ENCODE measurements around the gene ADAM15. TPM values are rescaled to one million over a fixed set of nuclear protein-coding genes. Genes with fewer than 3 reads are reported as not detected.

Gene ADAM15
- total RNA-seq, 1 experiment from 2014 or later = 38.4 TPM

DNA sequence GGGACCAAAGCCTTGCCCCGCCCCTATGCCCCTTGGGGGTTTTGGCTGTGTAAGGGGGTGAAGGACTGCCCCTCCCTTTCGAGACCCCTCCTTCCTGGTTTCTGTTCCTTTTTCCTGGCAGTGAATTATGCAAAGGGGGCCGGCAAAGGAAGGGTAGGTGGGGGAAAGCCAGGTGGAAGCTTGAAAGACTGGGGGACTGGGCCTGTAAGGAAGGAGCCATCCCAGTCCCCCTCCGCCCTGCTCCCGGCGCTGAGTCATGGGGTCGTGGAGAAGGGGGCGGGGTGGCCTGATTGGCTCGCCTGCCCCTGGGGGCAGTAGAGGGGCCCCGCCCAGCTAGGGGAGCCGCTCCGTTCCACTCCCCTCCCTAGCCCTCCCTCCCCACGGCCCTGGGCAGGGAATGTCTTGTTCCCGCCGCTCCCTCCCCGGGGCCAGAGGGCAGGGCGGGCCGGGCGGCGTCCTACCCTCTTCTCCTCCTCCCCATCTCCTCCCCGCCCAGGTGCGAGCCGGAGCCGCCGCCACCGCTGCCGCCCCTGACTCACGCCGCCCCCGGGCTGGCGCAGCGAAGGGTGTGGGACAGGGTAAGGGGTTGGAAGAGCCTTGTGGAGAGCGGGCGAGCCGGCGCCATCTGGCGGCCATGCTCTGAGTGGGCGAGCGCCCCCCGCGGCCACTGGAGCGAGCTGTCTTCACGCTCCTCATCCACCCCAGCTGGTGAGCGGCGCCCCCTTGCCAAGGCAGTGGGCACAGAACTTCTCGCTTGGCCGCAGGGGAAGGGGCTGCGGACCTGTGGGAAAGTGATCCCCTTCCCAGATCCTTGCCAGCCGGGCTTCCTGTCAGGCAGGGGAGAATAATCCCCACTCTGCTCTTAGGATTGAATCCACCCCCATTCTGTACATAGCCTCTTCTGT, 33.8 kb upstream of the ADAM15 start (continued):
- TF ChIP-seq ZNF219 (CRISPR knock-in tag; IDR thresholded peaks at IDR 0.05; ENCODE audit: borderline replicate concordance) = no peak
- TF ChIP-seq, protein P1, sequence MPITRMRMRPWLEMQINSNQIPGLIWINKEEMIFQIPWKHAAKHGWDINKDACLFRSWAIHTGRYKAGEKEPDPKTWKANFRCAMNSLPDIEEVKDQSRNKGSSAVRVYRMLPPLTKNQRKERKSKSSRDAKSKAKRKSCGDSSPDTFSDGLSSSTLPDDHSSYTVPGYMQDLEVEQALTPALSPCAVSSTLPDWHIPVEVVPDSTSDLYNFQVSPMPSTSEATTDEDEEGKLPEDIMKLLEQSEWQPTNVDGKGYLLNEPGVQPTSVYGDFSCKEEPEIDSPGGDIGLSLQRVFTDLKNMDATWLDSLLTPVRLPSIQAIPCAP (CRISPR knock-in tag; IDR thresholded peaks at IDR 0.05) = 0 out of 2 replicates have a peak, but pooled peaks have one; percentile 23
- peak; percentile 80; the same call in 1 of the 2 replicates for TF ChIP-seq ZNF138 (CRISPR knock-in tag; conservative IDR thresholded peaks at IDR 0.05)
- TF ChIP-seq, protein P2, sequence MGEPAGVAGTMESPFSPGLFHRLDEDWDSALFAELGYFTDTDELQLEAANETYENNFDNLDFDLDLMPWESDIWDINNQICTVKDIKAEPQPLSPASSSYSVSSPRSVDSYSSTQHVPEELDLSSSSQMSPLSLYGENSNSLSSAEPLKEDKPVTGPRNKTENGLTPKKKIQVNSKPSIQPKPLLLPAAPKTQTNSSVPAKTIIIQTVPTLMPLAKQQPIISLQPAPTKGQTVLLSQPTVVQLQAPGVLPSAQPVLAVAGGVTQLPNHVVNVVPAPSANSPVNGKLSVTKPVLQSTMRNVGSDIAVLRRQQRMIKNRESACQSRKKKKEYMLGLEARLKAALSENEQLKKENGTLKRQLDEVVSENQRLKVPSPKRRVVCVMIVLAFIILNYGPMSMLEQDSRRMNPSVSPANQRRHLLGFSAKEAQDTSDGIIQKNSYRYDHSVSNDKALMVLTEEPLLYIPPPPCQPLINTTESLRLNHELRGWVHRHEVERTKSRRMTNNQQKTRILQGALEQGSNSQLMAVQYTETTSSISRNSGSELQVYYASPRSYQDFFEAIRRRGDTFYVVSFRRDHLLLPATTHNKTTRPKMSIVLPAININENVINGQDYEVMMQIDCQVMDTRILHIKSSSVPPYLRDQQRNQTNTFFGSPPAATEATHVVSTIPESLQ (CRISPR knock-in tag; IDR thresholded peaks at IDR 0.05) = no peak
- TF ChIP-seq, protein P3, sequence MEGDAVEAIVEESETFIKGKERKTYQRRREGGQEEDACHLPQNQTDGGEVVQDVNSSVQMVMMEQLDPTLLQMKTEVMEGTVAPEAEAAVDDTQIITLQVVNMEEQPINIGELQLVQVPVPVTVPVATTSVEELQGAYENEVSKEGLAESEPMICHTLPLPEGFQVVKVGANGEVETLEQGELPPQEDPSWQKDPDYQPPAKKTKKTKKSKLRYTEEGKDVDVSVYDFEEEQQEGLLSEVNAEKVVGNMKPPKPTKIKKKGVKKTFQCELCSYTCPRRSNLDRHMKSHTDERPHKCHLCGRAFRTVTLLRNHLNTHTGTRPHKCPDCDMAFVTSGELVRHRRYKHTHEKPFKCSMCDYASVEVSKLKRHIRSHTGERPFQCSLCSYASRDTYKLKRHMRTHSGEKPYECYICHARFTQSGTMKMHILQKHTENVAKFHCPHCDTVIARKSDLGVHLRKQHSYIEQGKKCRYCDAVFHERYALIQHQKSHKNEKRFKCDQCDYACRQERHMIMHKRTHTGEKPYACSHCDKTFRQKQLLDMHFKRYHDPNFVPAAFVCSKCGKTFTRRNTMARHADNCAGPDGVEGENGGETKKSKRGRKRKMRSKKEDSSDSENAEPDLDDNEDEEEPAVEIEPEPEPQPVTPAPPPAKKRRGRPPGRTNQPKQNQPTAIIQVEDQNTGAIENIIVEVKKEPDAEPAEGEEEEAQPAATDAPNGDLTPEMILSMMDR (IDR thresholded peaks at IDR 0.05) = peak; percentile 84
- TF ChIP-seq GABPB1 (CRISPR knock-in tag; IDR thresholded peaks at IDR 0.05) = peak; percentile 80
- TF ChIP-seq, protein P4, sequence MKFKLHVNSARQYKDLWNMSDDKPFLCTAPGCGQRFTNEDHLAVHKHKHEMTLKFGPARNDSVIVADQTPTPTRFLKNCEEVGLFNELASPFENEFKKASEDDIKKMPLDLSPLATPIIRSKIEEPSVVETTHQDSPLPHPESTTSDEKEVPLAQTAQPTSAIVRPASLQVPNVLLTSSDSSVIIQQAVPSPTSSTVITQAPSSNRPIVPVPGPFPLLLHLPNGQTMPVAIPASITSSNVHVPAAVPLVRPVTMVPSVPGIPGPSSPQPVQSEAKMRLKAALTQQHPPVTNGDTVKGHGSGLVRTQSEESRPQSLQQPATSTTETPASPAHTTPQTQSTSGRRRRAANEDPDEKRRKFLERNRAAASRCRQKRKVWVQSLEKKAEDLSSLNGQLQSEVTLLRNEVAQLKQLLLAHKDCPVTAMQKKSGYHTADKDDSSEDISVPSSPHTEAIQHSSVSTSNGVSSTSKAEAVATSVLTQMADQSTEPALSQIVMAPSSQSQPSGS (CRISPR knock-in tag; IDR thresholded peaks at IDR 0.05; ENCODE audit: borderline replicate concordance, low read depth) = no peak
- no peak for TF ChIP-seq ZNF396 (CRISPR knock-in tag; IDR thresholded peaks at IDR 0.05; ENCODE audit: borderline replicate concordance)
- no peak for TF ChIP-seq NR3C1 (CRISPR knock-in tag; conservative IDR thresholded peaks at IDR 0.05; ENCODE audit: low read depth)
- TF ChIP-seq ZNF263 (CRISPR knock-in tag; IDR thresholded peaks at IDR 0.05; ENCODE audit: low read depth) = 0 out of 2 replicates have a peak, but pooled peaks have one; percentile 8
- TF ChIP-seq MXD4 (CRISPR knock-in tag; IDR thresholded peaks at IDR 0.05; ENCODE audit: borderline replicate concordance) = no peak
- TF ChIP-seq, protein P5, sequence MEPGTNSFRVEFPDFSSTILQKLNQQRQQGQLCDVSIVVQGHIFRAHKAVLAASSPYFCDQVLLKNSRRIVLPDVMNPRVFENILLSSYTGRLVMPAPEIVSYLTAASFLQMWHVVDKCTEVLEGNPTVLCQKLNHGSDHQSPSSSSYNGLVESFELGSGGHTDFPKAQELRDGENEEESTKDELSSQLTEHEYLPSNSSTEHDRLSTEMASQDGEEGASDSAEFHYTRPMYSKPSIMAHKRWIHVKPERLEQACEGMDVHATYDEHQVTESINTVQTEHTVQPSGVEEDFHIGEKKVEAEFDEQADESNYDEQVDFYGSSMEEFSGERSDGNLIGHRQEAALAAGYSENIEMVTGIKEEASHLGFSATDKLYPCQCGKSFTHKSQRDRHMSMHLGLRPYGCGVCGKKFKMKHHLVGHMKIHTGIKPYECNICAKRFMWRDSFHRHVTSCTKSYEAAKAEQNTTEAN (CRISPR knock-in tag; IDR thresholded peaks at IDR 0.05) = peak; percentile 71; the same call in 1 of the 2 replicates
- peak; percentile 56 for TF ChIP-seq ZNF232 (CRISPR knock-in tag; IDR thresholded peaks at IDR 0.05)
- TF ChIP-seq JAZF1 (CRISPR knock-in tag; IDR thresholded peaks at IDR 0.05) = no peak
- no peak for TF ChIP-seq OVOL2 (CRISPR knock-in tag; IDR thresholded peaks at IDR 0.05; ENCODE audit: borderline replicate concordance)
- TF ChIP-seq, protein P6, sequence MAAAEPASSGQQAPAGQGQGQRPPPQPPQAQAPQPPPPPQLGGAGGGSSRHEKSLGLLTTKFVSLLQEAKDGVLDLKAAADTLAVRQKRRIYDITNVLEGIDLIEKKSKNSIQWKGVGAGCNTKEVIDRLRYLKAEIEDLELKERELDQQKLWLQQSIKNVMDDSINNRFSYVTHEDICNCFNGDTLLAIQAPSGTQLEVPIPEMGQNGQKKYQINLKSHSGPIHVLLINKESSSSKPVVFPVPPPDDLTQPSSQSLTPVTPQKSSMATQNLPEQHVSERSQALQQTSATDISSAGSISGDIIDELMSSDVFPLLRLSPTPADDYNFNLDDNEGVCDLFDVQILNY (CRISPR knock-in tag; IDR thresholded peaks at IDR 0.05) = peak; percentile 93
- TF ChIP-seq ETV6 (CRISPR knock-in tag; IDR thresholded peaks at IDR 0.05) = peak; percentile 97
- TF ChIP-seq, protein P7, sequence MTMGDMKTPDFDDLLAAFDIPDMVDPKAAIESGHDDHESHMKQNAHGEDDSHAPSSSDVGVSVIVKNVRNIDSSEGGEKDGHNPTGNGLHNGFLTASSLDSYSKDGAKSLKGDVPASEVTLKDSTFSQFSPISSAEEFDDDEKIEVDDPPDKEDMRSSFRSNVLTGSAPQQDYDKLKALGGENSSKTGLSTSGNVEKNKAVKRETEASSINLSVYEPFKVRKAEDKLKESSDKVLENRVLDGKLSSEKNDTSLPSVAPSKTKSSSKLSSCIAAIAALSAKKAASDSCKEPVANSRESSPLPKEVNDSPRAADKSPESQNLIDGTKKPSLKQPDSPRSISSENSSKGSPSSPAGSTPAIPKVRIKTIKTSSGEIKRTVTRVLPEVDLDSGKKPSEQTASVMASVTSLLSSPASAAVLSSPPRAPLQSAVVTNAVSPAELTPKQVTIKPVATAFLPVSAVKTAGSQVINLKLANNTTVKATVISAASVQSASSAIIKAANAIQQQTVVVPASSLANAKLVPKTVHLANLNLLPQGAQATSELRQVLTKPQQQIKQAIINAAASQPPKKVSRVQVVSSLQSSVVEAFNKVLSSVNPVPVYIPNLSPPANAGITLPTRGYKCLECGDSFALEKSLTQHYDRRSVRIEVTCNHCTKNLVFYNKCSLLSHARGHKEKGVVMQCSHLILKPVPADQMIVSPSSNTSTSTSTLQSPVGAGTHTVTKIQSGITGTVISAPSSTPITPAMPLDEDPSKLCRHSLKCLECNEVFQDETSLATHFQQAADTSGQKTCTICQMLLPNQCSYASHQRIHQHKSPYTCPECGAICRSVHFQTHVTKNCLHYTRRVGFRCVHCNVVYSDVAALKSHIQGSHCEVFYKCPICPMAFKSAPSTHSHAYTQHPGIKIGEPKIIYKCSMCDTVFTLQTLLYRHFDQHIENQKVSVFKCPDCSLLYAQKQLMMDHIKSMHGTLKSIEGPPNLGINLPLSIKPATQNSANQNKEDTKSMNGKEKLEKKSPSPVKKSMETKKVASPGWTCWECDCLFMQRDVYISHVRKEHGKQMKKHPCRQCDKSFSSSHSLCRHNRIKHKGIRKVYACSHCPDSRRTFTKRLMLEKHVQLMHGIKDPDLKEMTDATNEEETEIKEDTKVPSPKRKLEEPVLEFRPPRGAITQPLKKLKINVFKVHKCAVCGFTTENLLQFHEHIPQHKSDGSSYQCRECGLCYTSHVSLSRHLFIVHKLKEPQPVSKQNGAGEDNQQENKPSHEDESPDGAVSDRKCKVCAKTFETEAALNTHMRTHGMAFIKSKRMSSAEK (CRISPR knock-in tag; IDR thresholded peaks at IDR 0.05; ENCODE audit: borderline replicate concordance) = peak; percentile 84; the same call in 1 of the 2 replicates
- TF ChIP-seq, protein P8, sequence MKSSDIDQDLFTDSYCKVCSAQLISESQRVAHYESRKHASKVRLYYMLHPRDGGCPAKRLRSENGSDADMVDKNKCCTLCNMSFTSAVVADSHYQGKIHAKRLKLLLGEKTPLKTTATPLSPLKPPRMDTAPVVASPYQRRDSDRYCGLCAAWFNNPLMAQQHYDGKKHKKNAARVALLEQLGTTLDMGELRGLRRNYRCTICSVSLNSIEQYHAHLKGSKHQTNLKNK (CRISPR knock-in tag; IDR thresholded peaks at IDR 0.05) = no peak
- no peak for TF ChIP-seq GTF2I (CRISPR knock-in tag; conservative IDR thresholded peaks at IDR 0.05)
- no peak for TF ChIP-seq HMGA2 (CRISPR knock-in tag; IDR thresholded peaks at IDR 0.05)
- TF ChIP-seq, protein P9, sequence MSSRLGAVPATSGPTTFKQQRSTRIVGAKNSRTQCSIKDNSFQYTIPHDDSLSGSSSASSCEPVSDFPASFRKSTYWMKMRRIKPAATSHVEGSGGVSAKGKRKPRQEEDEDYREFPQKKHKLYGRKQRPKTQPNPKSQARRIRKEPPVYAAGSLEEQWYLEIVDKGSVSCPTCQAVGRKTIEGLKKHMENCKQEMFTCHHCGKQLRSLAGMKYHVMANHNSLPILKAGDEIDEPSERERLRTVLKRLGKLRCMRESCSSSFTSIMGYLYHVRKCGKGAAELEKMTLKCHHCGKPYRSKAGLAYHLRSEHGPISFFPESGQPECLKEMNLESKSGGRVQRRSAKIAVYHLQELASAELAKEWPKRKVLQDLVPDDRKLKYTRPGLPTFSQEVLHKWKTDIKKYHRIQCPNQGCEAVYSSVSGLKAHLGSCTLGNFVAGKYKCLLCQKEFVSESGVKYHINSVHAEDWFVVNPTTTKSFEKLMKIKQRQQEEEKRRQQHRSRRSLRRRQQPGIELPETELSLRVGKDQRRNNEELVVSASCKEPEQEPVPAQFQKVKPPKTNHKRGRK (CRISPR knock-in tag; IDR thresholded peaks at IDR 0.05; ENCODE audit: borderline replicate concordance) = no peak

Data from WTC11 (cell line).